ENCODE results near the gene CHAMP1. TPM values are rescaled to one million over a fixed set of nuclear protein-coding genes. Genes with fewer than 3 reads are reported as not detected.

Gene CHAMP1
- total and polyA plus RNA-seq, 7 donors: 6.5 to 15.9 (median 9.6) TPM

DNA sequence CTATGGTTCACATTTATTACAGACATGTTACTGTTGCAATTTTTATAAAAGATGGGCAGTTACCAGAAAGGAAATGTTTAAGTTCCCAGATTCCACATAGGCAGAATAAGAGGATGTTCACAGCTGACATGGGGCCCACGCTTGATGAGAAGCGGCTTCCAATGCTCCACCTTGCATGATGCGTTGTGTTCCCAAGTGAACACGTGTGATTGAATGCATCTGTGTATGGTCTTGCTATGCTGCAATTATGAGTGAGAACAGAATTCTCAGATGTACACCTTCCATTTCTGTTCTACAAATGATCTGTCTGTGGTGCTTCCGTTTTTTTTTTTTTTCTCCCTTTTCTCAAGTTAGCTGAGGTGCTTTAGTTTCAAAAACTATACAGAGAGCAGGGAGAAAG, 17.4 kb upstream of the CHAMP1 start:
- 91% methylated on average over 5 of the region's 5 CpGs for WGBS, 2 donors
- no peak for DNase-seq
- Histone ChIP-seq H3K27ac (no peak overlapping the region), H3K4me1 (no peaks in the 10 kb centered on the region), H3K4me3 (no peak overlapping the region), H3K27me3 (no peaks in the 10 kb centered on the region), H3K36me3 (peaks cover 6 to 59% (median 24%) of the 10 kb centered on the region in 4 donors), H3K9me3 (no peaks in the 10 kb centered on the region)
- TF ChIP-seq CTCF (IDR thresholded peaks at IDR 0.05) (no peak), EP300 (IDR thresholded peaks at IDR 0.05) (no peak), POLR2A (IDR thresholded peaks at IDR 0.05) (no peak), POLR2AphosphoS5 (IDR thresholded peaks at IDR 0.05) (no peak)
- intact Hi-C loops (cut with DNase I): no loop called here

DNA sequence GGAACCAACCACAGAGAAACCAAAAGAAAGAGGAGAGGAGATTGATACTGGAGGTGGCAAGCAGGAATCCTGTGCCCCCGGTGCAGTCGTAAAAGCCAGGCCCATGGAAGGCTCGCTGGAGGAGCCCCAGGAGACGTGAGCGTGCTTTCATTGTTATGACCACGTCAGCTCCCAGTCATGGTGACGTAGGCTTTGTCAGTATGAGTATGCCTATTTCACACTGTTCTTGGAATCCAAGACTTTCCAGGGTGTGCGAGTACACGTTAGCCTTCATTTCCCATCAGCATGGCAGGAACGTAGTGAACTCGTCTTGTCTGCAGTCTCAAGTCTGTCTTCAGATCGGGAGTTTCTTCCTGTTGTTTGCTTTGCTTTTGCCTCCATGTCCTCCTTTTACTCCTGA, 15.4 kb upstream of the CHAMP1 start:
- peaks cover 6 to 59% (median 28%) of the 10 kb centered on the region in 4 donors for H3K36me3 ChIP-seq
- no peaks in the 10 kb centered on the region for H3K27me3 ChIP-seq
- H3K9me3 ChIP-seq: no peaks in the 10 kb centered on the region
- TF ChIP-seq CTCF (IDR thresholded peaks at IDR 0.05): no peak
- TF ChIP-seq POLR2AphosphoS5 (IDR thresholded peaks at IDR 0.05): no peak
- no peak overlapping the region for H3K27ac ChIP-seq
- DNase-seq: no peak
- intact Hi-C loops (cut with DNase I): no loop called here
- no peak overlapping the region for H3K4me3 ChIP-seq
- H3K4me1 ChIP-seq: no peaks in the 10 kb centered on the region
- WGBS, 2 donors: 85 to 89% methylated on average over 12 of the region's 12 CpGs

DNA sequence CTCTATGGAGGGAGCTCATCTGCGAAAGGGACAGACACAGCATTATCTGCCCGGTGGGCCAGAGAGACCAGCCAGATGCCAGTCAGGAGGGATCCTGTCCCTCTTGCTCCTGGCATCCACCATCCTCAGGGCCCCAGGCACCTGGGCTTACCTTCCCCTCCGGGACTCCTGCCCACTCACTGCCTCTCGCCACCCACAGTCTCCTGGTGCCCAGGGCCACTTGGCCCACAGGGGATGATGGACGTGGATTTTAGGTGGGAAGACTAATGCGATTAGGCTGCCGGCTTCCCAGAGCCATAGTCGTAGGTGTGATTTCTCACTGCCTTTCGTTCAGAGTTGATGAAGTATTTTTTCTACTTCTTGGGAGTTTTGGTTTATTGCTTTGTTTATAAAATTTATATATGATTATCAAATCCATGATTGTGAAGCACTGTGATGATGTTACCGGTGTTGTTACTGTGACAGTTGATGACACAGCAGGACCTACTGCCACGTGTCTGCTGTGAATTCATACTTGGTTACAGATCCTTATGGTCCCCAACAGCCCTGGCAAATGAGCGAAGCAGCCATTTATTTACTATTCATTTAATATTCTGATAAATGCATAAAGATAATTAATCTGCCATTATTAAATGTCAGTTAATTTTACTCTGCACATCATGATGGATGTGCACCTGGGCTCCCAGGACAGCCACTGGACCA, 14.5 kb upstream of the CHAMP1 start:
- H3K36me3 ChIP-seq: peaks cover 6 to 64% (median 29%) of the 10 kb centered on the region in 4 donors
- TF ChIP-seq POLR2A (IDR thresholded peaks at IDR 0.05) (no peak), CTCF (IDR thresholded peaks at IDR 0.05) (no peak), EP300 (IDR thresholded peaks at IDR 0.05) (no peak), POLR2AphosphoS5 (IDR thresholded peaks at IDR 0.05) (no peak)
- WGBS, 2 donors: 94 to 97% methylated on average over 12 of the region's 12 CpGs
- H3K27ac ChIP-seq: no peak overlapping the region
- no peak for DNase-seq
- H3K4me1 ChIP-seq: no peaks in the 10 kb centered on the region
- no peaks in the 10 kb centered on the region for H3K27me3 ChIP-seq
- no peak overlapping the region for H3K4me3 ChIP-seq
- H3K9me3 ChIP-seq: no peaks in the 10 kb centered on the region
- intact Hi-C loops (cut with DNase I): no loop called here

DNA sequence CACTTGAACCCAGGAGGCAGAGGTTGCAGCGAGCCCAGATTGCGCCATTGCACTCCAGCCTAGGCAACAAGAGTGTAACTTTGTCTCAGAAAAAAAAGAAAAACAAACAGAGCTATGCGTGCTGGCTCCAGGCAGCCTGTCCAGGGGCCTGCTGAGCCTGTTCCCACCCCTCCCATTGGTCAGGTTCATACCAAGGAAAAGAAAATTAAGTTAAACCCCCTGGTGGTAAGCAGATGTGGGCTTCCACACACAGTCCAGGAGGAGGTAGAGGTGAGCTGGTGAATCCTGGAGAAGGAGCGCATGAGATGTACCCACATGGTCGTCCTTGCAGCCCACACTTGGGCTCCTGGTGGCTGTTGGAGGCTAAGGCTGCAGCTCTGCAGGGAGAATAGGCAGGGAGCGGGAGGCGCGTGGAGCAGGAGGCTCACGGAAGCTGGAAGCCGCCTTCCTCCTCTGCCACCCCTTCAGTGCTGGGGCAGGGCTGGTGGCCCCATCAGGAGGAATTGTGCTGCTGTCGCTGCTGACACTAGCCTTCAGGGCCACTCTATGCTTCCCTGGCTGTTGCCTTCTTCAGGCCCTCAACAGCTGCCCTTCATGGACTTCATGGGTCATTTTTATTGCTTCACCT, 10.5 kb upstream of the CHAMP1 start:
- H3K4me1 ChIP-seq: no peaks in the 10 kb centered on the region
- H3K27me3 ChIP-seq: no peaks in the 10 kb centered on the region
- intact Hi-C loops (cut with DNase I): no loop called here
- DNase-seq: no peak
- H3K9me3 ChIP-seq: peaks cover 0 to 1% (median 0%) of the 10 kb centered on the region in 4 donors
- WGBS, 2 donors: 93 to 94% methylated on average over 11 of the region's 11 CpGs
- no peak overlapping the region for H3K4me3 ChIP-seq
- H3K27ac ChIP-seq: no peak overlapping the region
- TF ChIP-seq POLR2A (IDR thresholded peaks at IDR 0.05) (no peak), POLR2AphosphoS5 (IDR thresholded peaks at IDR 0.05) (no peak), EP300 (IDR thresholded peaks at IDR 0.05) (no peak), CTCF (IDR thresholded peaks at IDR 0.05) (no peak)
- H3K36me3 ChIP-seq: peaks cover 6 to 84% (median 36%) of the 10 kb centered on the region in 4 donors
